NCI-H446 treated with DMSO at 0.1 percent for 48 hours (cell line): ENCODE data around the gene NCAPG2.

ENCODE experiments used
- DNase-seq: peaks from one replicate; lab custom pipeline; 2025; lab: John Stamatoyannopoulos, UW

NCAPG2 gene

GRCh38 chr7:158704524-158705233 is at the start of gene NCAPG2:
Gene NCAPG2 (minus strand): TSS chr7:158704804. CDS start chr7:158701899, 2,905 bp downstream.
- peak; percentile 91 for DNase-seq

GRCh38 chr7:158753900-158754299 is 49.3 kb upstream of the NCAPG2 start:
- no peak for DNase-seq

- DNase-seq: no peak
Observed at GRCh38 chr7:158751751-158752150, 47.1 kb upstream of the NCAPG2 start.

GRCh38 chr7:158751199-158751598 is 46.6 kb upstream of the NCAPG2 start:
- DNase-seq: no peak

- DNase-seq: no peak
Observed at GRCh38 chr7:158750702-158751101, 46.1 kb upstream of the NCAPG2 start.

GRCh38 chr7:158749396-158749795 is 44.8 kb upstream of the NCAPG2 start:
- DNase-seq: no peak

GRCh38 chr7:158748335-158748734 is 43.7 kb upstream of the NCAPG2 start:
- no peak for DNase-seq

- DNase-seq: no peak
Observed at GRCh38 chr7:158747408-158747807, 42.8 kb upstream of the NCAPG2 start.

- no peak for DNase-seq
Observed at GRCh38 chr7:158746957-158747356, 42.4 kb upstream of the NCAPG2 start.

GRCh38 chr7:158745057-158745715 is 40.6 kb upstream of the NCAPG2 start:
- DNase-seq: no peak

GRCh38 chr7:158744070-158744469 is 39.5 kb upstream of the NCAPG2 start:
- no peak for DNase-seq

GRCh38 chr7:158743219-158743618 is 38.6 kb upstream of the NCAPG2 start:
- DNase-seq: no peak

GRCh38 chr7:158742065-158742821 is 37.6 kb upstream of the NCAPG2 start:
- DNase-seq: no peak

GRCh38 chr7:158741294-158741666 is 36.7 kb upstream of the NCAPG2 start:
- DNase-seq: no peak

- no peak for DNase-seq
Observed at GRCh38 chr7:158740657-158741293, 36.2 kb upstream of the NCAPG2 start.

- DNase-seq: no peak
Observed at GRCh38 chr7:158740013-158740656, 35.5 kb upstream of the NCAPG2 start.

- no peak for DNase-seq
Observed at GRCh38 chr7:158738841-158739240, 34.2 kb upstream of the NCAPG2 start.

GRCh38 chr7:158737064-158737695 is 32.6 kb upstream of the NCAPG2 start:
- DNase-seq: no peak

- DNase-seq: no peak
Observed at GRCh38 chr7:158735935-158736334, 31.3 kb upstream of the NCAPG2 start.

GRCh38 chr7:158734861-158735260 is 30.3 kb upstream of the NCAPG2 start:
- DNase-seq: no peak

GRCh38 chr7:158733775-158734494 is 29.3 kb upstream of the NCAPG2 start:
- DNase-seq: no peak
